DMS 273 (cell line): ENCODE results near the gene AHNAK.

ENCODE experiments used
- DNase-seq: peaks from one replicate; lab custom pipeline; 2025; ENCODE audit not compliant: unreplicated experiment; lab: John Stamatoyannopoulos, UW

The AHNAK gene

GRCh38 chr11:62534779-62535545, 11.6 kb downstream of the AHNAK start:
- no peak for DNase-seq

- DNase-seq, result no peak
Measured at GRCh38 chr11:62532096-62532495, 14.5 kb downstream of the AHNAK start.

GRCh38 chr11:62516736-62517371, 29.8 kb downstream of the AHNAK start:
- no peak for DNase-seq

GRCh38 chr11:62514151-62514550, 32.5 kb downstream of the AHNAK start:
- no peak for DNase-seq

GRCh38 chr11:62513626-62514025, 33.0 kb downstream of the AHNAK start:
- DNase-seq, result no peak

- DNase-seq, result no peak
Measured at GRCh38 chr11:62512961-62513360, 33.6 kb downstream of the AHNAK start.

- DNase-seq, result peak; percentile 75
Measured at GRCh38 chr11:62508336-62509058, 38.1 kb downstream of the AHNAK start.

GRCh38 chr11:62507125-62507422, 39.5 kb downstream of the AHNAK start:
- DNase-seq, result no peak

- no peak for DNase-seq
Measured at GRCh38 chr11:62506413-62507124, 40.0 kb downstream of the AHNAK start.

- DNase-seq, result no peak
Measured at GRCh38 chr11:62505440-62506091, 41.0 kb downstream of the AHNAK start.

GRCh38 chr11:62505059-62505439, 41.6 kb downstream of the AHNAK start:
- DNase-seq, result peak; percentile 40

- no peak for DNase-seq
Measured at GRCh38 chr11:62504158-62504973, 42.2 kb downstream of the AHNAK start.

- no peak for DNase-seq
Measured at GRCh38 chr11:62502030-62502730, 44.4 kb downstream of the AHNAK start.

GRCh38 chr11:62501432-62501891, 45.1 kb downstream of the AHNAK start:
- DNase-seq, result no peak

GRCh38 chr11:62500650-62501030, 46.0 kb downstream of the AHNAK start:
- DNase-seq, result no peak

- DNase-seq, result no peak
Measured at GRCh38 chr11:62499944-62500649, 46.5 kb downstream of the AHNAK start.

GRCh38 chr11:62499311-62499943, 47.2 kb downstream of the AHNAK start:
- DNase-seq, result peak; percentile 48

- no peak for DNase-seq
Measured at GRCh38 chr11:62498492-62499286, 47.9 kb downstream of the AHNAK start.
